ENCODE results near the gene TRPM3. TPM values are rescaled to one million over a fixed set of nuclear protein-coding genes. Genes with fewer than 3 reads are reported as not detected.

Gene TRPM3
- total RNA-seq, 2 donors from 2014 or later = 0.90 to 5.3 TPM

DNA sequence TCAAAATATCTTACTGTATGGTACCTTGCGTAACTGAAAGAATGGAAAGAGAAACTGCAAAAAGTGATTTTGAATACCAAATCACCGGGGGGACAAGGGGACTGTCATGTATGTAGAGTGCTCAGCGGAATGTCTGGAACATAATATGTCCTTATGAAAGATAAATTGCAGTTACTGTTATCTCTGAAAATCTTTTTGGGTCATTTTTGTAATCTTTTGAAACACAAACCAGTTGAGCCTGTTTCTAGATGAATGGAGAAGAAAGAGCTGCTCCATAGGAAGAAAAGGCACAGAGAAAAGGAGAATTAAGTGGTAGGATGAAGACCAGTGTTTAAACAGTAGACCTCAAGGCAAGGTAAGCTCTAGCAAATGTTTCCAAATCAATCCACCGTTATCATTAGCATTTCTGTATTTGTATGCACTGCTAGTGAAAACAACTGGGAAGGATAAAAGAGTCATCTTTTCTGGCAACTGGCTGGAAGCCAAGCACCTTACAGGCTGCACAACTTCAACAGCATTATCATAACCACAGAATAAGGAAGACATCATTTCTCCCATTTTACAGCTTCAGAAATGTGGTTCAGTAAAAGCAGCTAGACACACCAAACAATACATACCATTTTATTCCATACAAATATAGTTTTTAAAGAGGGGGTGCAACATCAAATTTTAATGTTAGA lies 158.5 kb downstream of the TRPM3 start:
- intact Hi-C loops (cut with DNase I) = no loop called here
- no peak for DNase-seq (ENCODE audit: low spot score)

DNA sequence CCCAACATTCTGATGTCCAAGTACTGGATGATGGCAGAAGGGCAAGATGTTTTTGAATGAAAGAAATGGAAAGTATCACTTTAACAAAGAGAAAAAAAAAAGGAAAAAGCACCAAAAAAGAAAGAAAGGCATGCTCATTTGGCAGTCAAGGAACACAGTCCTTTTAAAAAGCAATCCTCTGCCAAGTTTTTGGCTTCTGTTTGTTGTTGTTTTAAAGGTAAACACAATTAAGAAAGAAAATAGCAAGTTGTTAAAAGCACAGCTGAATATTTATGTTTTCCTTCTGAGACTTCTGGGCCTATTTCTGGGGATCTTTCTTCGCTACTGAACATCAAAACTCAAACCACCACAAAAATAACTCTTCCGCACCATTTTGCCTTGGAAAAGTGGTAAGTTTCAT lies 162.1 kb downstream of the TRPM3 start:
- intact Hi-C loops (cut with DNase I) = no loop called here
- DNase-seq (ENCODE audit: low spot score) = no peak

DNA sequence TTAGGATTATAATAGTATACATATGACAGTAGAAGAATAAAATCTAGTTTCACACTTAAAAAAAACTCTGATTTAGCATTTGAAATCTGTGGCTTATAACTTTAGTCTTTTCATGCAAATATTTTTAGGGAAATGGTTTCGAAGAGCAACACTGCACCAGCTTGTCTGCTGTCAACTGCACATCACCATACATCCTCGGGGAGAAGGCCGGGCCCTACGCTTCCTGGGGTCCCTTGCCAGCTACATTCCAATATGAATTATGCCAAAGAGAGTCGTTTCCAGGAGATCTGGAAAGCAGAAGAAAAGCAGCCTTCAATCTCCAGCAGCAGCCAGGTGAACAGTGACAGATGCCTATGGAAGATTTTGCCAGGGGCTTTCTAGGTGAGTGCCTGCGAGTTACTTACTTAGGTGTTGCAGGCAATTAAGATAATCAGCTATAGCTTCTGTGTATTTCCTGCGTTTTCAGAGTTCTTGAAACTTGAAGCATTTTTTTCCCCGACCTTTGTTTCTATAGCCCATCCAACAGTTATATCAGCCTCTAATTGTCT lies 166.8 kb downstream of the TRPM3 start:
- intact Hi-C loops (cut with DNase I) = no loop called here
- DNase-seq (ENCODE audit: low spot score) = no peak

DNA sequence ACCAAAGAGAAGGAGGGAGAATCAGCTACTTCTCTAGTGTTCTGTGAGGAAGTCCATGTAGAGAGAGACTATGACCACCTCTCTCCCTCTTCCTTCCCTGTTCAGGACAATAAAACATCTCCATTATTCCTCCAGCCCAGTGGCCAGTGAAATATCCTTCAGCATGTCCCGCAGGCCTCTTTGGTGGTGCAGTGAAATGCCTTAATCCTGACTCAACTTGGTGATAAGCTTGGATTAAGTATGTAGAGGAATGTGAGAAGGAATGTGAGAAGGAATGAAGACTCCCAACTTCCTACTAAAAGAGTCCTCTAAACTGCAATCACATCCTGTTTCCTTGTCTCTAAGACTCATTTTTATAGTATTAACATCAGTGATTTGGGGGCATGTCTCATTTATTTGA lies 167.3 kb downstream of the TRPM3 start:
- intact Hi-C loops (cut with DNase I) = no loop called here

DNA sequence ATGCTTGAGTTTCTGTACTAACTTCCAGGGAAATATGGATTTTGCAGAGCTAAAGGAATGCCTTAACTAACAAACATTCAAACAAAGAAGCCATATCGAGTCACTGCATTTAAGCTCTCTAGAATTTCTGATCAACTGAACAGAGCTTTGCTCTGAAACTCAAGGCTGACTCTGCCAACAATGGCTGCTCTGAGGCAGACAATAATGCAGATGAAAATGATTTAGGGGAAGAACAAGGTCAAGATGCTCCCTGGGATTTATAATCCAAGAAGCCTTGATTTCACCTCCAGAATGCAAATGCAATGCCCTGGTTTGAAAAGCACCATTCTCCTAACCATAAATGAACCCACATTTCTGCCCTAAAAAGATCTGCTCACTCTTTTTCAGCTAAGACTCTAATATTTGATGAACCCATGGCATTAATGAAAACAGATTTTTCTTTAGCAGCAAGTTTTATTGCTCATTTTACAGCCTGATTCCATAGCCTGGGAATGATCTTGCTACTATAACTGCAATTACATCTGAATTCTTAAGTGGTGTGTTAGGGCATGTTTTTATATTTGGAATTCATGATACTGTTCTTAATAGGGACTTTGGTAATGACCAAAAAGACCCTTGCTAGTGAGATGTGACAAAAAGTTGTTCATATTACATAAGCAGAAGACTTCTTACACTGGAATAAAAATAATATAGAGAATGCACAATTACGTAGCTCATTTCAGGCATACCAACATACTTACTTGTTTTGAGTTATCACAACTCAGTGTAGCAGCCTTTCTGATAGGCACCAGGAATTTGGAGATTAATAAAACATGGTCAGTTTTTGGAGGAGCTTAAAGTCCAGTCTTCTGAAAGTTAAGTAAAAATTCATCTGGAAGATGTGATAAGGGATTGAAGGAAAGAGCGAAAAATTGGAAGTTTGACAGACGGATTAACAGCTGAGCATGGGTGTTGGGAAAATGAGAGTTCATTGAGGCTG lies 169.4 kb downstream of the TRPM3 start:
- intact Hi-C loops (cut with DNase I) = no loop called here
- no peak for DNase-seq (ENCODE audit: low spot score)

More for the DNA sequence above, 167.3 kb downstream of the TRPM3 start:
- DNase-seq (ENCODE audit: low spot score) = no peak

DNA sequence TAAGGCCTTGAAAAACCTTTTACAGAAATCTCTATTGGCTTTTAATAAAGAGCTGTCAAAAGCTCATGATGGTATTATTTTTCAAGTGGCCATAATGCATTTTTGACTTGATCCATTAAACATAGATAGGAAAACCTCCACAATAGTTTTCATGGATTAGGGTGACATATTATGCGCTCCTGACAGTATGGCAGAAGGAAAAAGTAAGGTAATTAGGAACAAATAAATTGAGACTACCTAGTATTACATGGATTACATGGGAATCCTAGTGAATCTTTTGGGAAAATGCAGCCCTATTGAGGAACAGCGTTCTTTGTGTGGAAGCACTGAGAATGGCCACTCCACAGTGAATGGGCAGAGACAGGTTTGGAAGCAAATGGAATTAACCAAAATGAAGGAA lies 171.2 kb downstream of the TRPM3 start:
- no peak for DNase-seq (ENCODE audit: low spot score)
- intact Hi-C loops (cut with DNase I) = no loop called here

DNA sequence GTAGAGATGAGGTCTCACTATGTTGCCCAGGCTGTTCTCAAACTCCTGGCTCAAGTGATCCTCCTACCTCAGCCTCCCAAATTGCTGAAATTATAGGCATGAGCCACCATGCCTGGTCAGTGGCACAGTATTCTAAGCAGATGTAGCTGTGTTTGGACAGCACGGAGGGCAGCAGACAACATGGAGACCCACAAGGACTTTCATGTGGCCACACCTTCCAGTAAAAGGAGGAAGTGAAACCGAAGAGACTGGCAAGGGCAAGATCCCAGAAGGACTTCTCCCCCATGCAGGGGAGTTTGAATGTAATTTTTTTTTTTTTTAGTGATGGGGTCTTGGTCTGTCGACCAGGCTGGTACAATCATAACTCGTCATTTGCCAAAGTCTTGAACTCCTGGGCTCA lies 172.2 kb downstream of the TRPM3 start:
- no peak for DNase-seq (ENCODE audit: low spot score)
- intact Hi-C loops (cut with DNase I) = no loop called here

DNA sequence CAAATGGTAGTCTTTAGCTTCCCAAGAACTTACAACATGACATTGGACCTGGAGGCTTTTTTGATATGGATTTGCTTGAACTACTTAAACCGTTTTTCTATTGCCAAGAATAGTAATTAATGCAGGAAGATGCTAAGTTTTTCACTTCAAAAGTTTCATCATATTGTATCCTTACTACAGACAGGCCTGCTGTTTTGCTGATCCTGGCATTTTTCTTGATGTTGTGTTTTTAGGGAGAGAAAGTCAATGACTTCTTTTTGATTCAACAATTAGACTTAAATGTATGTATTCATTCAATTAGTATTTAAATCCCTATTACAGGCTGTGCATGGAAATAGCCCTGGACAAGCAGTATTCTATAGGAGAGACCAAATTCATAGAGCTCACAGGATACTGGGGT lies 172.7 kb downstream of the TRPM3 start:
- DNase-seq (ENCODE audit: low spot score) = no peak
- intact Hi-C loops (cut with DNase I) = no loop called here

DNA sequence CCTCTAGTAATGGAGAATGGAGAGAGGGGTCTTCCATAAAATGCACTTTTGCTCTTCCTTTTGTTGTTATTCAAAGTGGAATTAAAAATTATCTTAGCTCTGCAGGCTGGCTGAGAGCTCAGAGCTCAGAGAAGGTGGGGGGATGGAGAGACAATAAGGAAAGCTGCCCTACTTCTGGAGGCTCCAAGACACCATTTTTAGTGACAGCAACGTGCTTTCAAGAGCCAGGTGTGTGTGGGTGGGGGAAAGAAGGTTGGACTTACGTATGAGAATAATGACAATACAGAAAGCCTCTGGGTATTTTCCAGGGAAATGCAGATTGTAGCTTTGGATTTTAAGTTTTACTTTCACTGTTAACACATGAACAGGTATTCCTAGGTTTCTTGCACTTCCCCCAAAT lies 173.9 kb downstream of the TRPM3 start:
- DNase-seq (ENCODE audit: low spot score) = no peak
- intact Hi-C loops (cut with DNase I) = no loop called here

DNA sequence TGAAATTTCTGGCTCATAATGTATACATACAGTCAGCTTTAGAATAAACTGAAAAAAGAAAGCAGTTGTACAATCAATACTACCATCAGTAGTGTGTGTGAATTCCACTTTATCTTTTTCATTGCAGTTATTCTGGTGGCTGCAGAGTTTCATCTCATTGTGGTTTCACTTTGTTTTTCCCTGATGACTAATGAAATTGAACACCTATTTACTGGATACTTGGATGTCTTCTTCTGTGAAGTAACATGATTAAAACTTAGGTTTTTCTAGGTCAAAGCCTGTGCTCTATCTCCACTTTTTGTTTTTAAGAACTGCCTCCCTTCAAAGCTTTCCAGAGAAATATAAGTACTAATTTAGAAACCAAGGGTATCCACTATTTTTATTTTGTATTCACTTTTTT lies 174.3 kb downstream of the TRPM3 start:
- intact Hi-C loops (cut with DNase I) = no loop called here
- DNase-seq (ENCODE audit: low spot score) = no peak

DNA sequence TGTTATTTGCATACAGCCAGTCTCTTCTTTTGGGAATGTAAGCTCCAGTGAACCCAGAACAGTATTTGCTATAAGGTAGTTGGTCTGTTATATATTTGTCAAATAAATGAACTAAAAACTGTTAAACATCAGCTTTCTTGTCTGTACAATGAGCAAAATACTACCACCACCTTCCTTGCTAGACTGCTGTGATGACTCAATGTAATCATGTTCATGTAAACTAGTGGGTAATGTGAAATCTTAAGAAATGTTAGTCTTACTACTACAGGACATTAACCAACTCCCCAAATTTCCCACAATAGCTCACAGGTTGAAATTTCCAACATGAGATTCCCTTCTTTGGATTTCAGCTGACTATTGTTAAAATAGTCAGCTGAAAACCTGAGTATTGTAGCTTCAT lies 176.1 kb downstream of the TRPM3 start:
- intact Hi-C loops (cut with DNase I) = no loop called here

DNA sequence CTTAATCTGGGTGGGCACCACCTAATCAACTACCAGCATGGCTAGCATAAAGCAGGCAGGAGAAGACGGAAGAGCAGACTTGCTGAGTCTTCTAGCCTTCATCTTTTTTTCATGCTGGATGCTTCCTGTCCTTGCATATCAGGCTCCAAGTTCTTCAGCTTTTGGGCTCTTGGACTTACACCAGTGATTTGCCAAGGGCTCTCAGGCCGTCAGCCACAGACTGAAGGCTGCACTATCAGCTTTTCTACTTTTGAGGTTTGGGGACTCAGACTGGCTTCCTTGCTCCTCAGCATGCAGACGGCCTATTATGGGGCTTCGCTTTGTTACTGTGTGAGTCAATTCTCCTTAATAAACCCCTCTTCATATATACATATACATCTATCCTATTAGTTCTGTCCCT lies 180.2 kb downstream of the TRPM3 start:
- intact Hi-C loops (cut with DNase I) = no loop called here
- no peak for DNase-seq (ENCODE audit: low spot score)

More for the DNA sequence above, 176.1 kb downstream of the TRPM3 start:
- no peak for DNase-seq (ENCODE audit: low spot score)

DNA sequence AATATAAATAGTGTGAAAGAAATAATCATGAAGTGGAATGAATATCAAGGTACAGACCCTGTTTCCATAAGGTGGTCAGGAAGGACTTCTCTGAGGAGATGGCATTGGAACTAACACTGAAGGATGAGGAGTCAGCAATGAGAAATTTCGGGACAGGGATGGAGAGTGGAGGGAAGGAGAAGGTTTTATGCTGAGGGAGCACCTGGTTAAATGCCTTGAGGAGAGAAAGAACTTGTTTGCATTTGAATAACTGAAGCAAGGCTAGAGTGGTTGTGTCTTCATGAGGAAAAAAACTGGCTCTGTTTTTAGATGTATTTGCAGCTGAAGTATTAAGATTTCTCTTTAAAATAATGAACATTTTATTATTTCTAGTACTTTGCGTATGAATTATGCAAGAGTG lies 180.8 kb downstream of the TRPM3 start:
- DNase-seq (ENCODE audit: low spot score) = no peak
- intact Hi-C loops (cut with DNase I) = no loop called here

DNA sequence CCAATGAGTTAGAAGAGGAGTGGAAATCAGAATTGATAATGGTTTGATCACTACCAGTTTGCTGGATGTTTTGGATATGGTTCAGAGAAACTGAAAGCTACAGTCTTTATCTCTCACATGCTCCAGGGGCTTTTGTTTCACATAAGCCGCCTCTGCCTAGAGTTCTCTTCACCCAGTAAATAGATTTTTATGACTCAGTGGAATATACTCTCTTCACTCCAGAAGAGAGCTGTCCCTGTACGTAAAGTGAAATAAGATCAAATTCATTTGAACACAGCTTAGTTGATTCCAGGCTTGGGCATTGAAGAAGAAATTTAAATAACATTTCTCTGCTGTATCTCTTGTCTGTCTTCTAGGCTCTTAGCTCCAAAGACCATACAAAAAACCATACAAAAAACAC lies 184.9 kb downstream of the TRPM3 start:
- intact Hi-C loops (cut with DNase I) = no loop called here
- DNase-seq (ENCODE audit: low spot score) = no peak

DNA sequence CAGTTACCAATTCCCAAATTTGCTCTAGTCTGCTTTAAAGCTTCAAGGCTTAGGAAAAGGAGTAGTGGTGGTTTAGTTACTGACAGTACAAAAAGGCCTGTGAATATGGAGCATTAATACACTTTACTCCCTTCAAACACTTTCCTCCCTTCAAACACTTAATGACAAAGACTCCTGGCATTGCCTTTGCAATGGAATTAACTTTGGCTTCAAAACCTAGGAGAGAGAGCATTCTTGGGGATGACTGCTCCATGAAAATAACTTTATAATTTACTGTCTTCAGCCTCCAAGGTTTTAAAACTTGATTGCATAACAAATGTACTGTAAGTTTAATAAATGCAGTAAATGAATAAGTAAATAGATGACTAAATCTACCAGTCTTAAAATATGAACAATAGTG lies 185.6 kb downstream of the TRPM3 start:
- no peak for DNase-seq (ENCODE audit: low spot score)
- intact Hi-C loops (cut with DNase I) = no loop called here

DNA sequence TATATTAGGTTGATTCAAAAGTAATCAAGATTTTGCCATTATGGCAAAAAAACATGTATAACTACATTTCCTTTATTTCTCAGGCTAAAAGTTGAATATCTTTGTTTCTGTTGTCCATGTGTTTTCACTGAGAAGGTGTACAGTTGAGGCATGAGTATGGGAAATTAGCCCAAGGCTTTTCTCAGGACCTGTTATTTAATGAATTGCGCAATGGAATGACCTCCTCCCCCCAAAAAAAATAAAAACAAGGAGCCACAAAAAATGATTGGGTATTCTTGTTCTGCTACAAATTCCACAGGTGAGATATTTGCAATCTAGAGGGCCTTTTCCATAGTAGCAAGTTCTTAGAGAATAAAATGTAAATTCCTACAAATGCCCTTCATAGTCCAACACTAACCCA lies 186.8 kb downstream of the TRPM3 start:
- intact Hi-C loops (cut with DNase I) = no loop called here
- DNase-seq (ENCODE audit: low spot score) = no peak

DNA sequence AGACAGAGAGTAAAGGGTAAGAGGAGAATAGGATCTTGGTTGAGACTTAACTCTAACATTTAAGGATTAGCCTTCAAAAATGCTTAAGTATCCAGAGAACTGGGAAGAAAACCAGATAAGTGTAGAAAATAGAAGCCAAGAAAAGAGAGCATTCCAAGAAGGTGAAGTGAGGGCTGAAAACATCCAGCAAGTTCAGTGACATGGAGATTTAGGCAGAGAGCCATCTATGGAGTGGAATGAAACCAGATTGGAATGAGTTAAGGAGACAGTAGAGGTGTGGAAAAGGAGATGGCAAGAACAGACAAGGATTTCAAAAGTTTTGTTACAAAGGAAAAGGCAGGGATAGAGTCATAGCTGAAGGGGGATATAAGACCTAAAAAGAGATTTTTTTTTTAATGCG lies 188.1 kb downstream of the TRPM3 start:
- intact Hi-C loops (cut with DNase I) = no loop called here
- no peak for DNase-seq (ENCODE audit: low spot score)

DNA sequence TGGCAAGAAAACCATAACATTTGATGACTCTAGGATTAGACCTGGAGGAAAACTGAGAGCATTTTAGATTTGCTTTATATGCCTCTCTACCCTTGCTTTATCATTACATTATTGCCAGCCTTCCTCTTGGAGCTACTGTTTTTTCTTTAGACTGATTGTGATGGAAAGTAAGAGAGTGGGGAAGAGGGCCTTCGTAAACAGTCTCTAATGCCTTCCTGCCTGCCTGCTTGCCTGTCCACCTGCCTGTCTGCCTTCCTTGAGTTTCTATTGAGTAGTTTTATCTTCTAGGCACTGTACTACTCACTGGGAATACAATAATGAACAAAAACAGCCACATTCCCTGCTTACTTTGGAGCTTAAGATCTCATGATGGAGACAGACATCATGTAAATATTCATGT lies 189.3 kb downstream of the TRPM3 start:
- intact Hi-C loops (cut with DNase I) = no loop called here
- no peak for DNase-seq (ENCODE audit: low spot score)

DNA sequence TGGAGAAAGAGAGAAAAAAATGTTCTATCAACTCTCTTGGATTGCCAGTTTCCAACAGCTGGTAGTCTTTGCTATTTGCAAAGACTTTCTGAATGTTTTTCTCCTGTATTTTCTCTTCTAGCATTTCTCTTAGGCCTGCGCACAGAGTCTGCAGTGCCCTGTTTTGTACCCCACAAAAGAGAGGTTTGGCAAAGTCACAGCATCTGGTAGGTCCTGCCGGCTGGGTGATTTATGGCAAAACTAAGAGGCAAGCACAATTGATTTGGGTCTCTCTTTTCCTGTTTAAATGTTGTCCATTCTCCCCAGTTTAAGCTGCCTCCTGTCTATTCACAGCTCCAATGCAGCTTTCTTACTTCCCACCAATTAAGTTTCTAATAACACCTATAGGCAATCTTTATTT lies 193.9 kb downstream of the TRPM3 start:
- intact Hi-C loops (cut with DNase I) = no loop called here
- no peak for DNase-seq (ENCODE audit: low spot score)

DNA sequence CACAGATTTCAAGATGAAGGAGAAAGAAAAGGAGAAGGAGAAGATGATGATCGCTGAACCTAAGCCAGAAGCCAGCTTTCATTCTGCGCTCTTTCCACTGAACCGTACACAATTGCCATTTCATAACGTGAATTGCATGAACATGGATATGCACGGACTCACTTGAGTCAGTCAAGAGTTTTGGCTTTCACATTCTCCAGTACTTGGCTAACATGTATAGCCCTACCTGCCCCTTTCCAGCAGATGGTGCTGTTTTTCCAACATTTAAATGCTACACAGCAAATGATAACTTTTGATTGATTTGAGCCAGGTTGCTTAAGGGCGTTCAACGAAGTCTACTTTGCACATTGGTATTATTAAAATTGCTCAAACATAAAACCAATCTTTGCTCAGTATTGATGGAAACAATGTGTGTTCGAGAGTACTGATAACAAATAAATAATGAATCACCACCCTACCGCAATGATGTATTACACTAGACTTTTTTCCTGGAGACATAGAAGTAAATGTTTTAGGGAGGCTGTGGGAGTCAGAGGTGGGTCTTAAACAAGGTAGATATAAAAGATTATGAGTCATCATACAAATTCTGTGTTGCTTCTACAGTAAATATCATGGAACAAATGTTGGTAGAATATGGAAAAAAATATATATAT lies 196.4 kb downstream of the TRPM3 start:
- intact Hi-C loops (cut with DNase I) = loop anchor here in 1 of 2 donors (5.0 kb wide), 1 partner anchor 327 kb away; no protein-coding TSS in a partner anchor
- DNase-seq (ENCODE audit: low spot score) = no peak
